Measurements from ENCODE around the gene MAST4.

The MAST4 gene

GRCh38 chr5:67002832-67003684, 406.9 kb downstream of the MAST4 start:
- H3K4me3 ChIP-seq (ENCODE audit: low read length) = no peak overlapping the region
- no peak for DNase-seq (ENCODE audit: low read depth)
- no peak for TF ChIP-seq CTCF (conservative IDR thresholded peaks at IDR 0.05; ENCODE audit: low read length)

- DNase-seq (ENCODE audit: low read depth) = no peak
- TF ChIP-seq CTCF (conservative IDR thresholded peaks at IDR 0.05; ENCODE audit: low read length) = no peak
- H3K4me3 ChIP-seq (ENCODE audit: low read length) = peak overlapping the region; percentile 63
Observed at GRCh38 chr5:67003685-67003934, 407.4 kb downstream of the MAST4 start.

GRCh38 chr5:67003935-67004729, 407.9 kb downstream of the MAST4 start:
- H3K4me3 ChIP-seq (ENCODE audit: low read length) = peak overlapping the region; percentile 63
- 0 out of 2 replicates have a peak, but pooled peaks have one; percentile 4 for TF ChIP-seq CTCF (conservative IDR thresholded peaks at IDR 0.05; ENCODE audit: low read length)

GRCh38 chr5:67004730-67005350, 408.6 kb downstream of the MAST4 start:
- no peak for DNase-seq (ENCODE audit: low read depth)
- peak overlapping the region; percentile 63 for H3K4me3 ChIP-seq (ENCODE audit: low read length)
- TF ChIP-seq CTCF (conservative IDR thresholded peaks at IDR 0.05; ENCODE audit: low read length) = no peak

More at GRCh38 chr5:67003935-67004729, 407.9 kb downstream of the MAST4 start:
- peak; percentile 75 for DNase-seq (ENCODE audit: low read depth)

- DNase-seq (ENCODE audit: low read depth) = no peak
- no peak overlapping the region for H3K4me3 ChIP-seq (ENCODE audit: low read length)
- no peak for TF ChIP-seq CTCF (conservative IDR thresholded peaks at IDR 0.05; ENCODE audit: low read length)
Observed at GRCh38 chr5:67005737-67006499, 409.7 kb downstream of the MAST4 start.

GRCh38 chr5:67006500-67006848, 410.3 kb downstream of the MAST4 start:
- no peak for TF ChIP-seq CTCF (conservative IDR thresholded peaks at IDR 0.05; ENCODE audit: low read length)
- no peak overlapping the region for H3K4me3 ChIP-seq (ENCODE audit: low read length)
- no peak for DNase-seq (ENCODE audit: low read depth)
